GM23248 (cell line): ENCODE measurements around the gene LHFPL2.

Experiments used
- EZH2 ChIP-seq: fragments of 200-600 bp; sonication (generic); IDR thresholded peaks from 2 replicates; pipeline ENCODE4 v1.6.1; 2018; ENCODE audit warnings: antibody characterized with exemption, mild to moderate bottlenecking; ENCODE audit not compliant: insufficient read depth, poor library complexity, severe bottlenecking
- EZH2phosphoT487 ChIP-seq: fragments of 200-600 bp; sonication (generic); IDR thresholded peaks from 2 replicates; pipeline ENCODE4 v1.6.1; 2018; ENCODE audit warnings: antibody characterized with exemption, moderate library complexity, mild to moderate bottlenecking, low read depth; ENCODE audit not compliant: insufficient read depth

DNA sequence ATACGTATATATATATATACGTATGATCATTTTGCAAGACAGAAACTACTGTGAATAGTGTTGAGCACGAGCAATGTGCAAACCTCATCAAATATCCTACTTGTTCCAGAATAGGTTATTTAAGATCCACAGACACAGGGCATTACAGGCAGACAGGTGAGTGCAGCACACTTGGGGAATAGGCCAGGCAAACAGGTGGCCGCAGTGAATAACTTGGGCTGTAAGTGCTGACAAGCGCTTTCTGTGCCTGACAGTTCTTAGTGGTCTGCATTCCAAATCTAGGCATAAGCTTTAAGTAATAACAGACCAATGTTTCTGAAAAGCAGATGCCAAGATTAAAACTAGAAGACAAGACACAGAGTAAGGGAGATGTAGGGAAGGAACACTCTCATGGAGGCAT, 77.9 kb downstream of the LHFPL2 start:
- TF ChIP-seq EZH2 (no peak), EZH2phosphoT487 (no peak)
